Measurements from ENCODE around the gene CR1.

DNA sequence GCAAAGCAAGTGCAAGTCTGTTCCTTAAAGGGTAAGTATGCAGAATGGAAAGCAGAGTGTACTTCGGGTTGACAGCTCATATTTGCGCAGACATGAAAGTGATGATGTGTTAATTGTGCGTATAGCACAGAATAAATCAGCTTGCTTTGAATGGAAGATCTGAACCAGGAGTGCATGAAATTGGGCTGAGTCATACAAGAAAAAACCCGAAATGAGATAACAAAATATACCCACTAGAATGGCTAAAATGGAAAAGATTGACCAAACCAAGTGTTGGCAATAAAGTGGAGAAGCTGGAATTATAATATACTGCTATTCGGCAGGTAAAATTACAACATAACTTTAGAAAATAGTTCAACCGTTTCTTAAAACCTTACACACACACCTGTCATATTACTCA lies 177.4 kb downstream of the CR1 start:
- no peak for TF ChIP-seq ZNF274 (IDR thresholded peaks at IDR 0.05; ENCODE audit: borderline replicate concordance, extremely low read depth, low read length)
- TF ChIP-seq TBP (IDR thresholded peaks at IDR 0.05; ENCODE audit: low read depth, low read length), result no peak
- TF ChIP-seq CEBPB (IDR thresholded peaks at IDR 0.05; ENCODE audit: low read depth, low read length), result no peak
- TF ChIP-seq, protein P1, sequence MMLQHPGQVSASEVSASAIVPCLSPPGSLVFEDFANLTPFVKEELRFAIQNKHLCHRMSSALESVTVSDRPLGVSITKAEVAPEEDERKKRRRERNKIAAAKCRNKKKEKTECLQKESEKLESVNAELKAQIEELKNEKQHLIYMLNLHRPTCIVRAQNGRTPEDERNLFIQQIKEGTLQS (IDR thresholded peaks at IDR 0.05; ENCODE audit: insufficient read depth, low read depth, low read length), result no peak
- no peak for TF ChIP-seq EZH2 (IDR thresholded peaks at IDR 0.05; ENCODE audit: low read depth, low read length, severe bottlenecking)
- TF ChIP-seq, protein P2, sequence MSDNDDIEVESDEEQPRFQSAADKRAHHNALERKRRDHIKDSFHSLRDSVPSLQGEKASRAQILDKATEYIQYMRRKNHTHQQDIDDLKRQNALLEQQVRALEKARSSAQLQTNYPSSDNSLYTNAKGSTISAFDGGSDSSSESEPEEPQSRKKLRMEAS (IDR thresholded peaks at IDR 0.05), result no peak
- no peak for TF ChIP-seq ASH2L (IDR thresholded peaks at IDR 0.05; ENCODE audit: low read length)
- no peak for TF ChIP-seq TEAD4 (IDR thresholded peaks at IDR 0.05; ENCODE audit: low read depth, low read length)
- TF ChIP-seq POLR2A (IDR thresholded peaks at IDR 0.05; ENCODE audit: control extremely low read depth in 1 of 2, low read depth in 2 of 2, low read length in 2 of 2), result no peak
- no peak for TF ChIP-seq EP300 (IDR thresholded peaks at IDR 0.05; ENCODE audit: borderline replicate concordance in 1 of 2, low read depth in 2 of 2, low read length in 2 of 2)
- TF ChIP-seq GABPA (IDR thresholded peaks at IDR 0.05; ENCODE audit: borderline replicate concordance, insufficient read depth, low read length), result no peak
